Left hindlimb (tissue), 1 donor: ENCODE results near the gene NID2.

Experiments
- DNase-seq: peaks from one replicate; pipeline ENCODE4 v3.0.0-alpha.2; 2018

Gene NID2

DNA sequence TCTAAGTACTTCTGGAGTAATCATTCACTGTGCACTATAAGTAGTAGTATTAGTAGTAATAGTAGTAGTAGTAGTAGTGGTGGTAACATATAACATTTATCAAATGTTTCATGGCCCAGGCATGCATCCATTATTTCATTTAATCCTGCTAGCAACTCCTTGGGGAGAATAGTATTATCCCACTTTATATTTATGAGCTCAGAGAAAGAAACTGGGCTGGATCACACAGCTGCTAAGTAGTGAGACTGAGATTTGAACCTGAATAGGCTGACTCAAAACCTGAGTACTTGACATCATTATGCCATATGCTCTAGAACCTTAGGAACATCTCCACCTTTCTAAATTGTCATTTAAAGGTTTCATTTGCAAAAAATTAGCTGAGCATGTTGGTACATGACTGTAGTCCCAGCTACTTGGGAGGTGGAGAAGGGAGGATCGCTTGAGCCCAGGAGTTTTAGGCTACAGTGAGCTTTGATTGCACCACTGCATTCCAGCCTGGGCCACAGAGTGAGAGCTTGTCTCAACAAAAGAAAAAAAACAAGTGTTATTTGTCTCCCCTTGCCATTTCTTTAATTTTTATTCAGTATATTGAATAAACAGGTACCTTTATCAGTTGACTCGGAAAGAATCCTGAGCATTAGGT is 11.4 kb upstream of the NID2 start:
- DNase-seq: no peak

DNA sequence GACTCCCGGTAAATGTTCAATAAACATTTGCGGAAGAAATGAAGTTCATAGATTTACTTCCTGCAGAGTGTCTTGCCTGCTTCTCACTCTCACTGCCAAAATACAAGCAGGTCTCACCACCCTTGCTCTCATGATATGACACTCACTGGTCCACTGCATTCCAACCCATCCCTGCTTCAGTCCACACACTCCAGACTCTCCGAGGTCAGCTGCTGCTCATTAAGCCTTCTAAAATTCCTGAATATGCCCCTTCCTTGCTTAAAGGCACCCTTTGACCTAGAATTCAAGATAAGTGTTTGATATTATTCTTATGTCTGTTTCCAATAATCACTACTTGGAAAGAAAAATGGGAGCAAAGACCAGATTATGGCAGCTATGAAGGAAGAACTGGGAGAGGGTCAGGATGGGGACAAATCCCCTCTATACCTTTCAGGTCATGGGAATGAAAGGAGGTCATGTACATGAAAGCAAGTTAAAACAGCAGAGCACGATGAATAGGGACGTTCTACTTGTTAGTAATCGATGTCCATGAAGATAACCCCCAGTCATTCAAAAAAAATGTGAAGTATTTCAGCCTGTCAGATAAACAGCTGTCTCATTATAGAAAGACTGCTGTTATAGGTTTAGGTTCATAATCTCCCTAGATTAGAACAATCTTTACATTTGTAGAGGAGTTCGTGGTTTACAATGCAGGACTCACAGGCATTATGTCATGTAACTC is 10.5 kb upstream of the NID2 start:
- DNase-seq: no peak

DNA sequence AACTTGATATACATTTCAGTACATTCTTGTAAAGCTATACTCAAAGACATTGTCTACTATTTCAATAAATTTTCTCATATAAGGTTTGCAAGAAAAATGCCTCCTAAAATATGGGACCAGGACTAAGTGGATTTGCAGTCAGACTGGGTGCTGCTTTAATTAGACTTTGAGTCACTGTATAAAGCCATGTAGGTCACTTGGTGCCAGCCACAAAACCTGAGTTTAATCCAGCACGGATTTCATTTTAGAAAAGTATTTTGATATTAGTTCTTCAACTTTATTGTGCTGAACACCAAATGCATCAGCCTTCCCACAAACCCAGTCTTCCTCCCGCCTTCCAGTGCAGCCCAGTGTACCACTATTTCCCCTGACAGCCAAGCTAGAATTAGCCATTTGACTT is 9.9 kb upstream of the NID2 start:
- DNase-seq: no peak

DNA sequence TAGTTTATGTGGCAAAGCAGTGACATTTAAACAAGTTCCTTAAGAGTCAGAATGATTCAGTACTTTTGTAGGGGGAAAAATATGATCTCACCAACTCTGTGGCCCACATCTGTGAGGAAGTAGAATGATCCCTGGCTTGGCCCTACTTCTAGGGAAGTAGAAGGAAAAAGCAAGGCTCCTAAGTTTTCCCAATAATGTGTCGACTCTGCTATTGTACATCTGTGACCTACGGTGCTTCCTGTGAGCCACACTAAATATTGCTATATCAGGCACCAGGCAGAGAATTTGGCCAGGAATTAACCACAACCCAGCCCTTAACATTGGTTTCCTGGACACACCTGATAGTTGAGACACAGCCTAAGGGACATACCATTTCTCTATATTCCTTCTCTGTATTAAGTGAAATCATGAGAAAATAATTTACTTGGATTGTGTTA is 9.3 kb upstream of the NID2 start:
- no peak for DNase-seq

DNA sequence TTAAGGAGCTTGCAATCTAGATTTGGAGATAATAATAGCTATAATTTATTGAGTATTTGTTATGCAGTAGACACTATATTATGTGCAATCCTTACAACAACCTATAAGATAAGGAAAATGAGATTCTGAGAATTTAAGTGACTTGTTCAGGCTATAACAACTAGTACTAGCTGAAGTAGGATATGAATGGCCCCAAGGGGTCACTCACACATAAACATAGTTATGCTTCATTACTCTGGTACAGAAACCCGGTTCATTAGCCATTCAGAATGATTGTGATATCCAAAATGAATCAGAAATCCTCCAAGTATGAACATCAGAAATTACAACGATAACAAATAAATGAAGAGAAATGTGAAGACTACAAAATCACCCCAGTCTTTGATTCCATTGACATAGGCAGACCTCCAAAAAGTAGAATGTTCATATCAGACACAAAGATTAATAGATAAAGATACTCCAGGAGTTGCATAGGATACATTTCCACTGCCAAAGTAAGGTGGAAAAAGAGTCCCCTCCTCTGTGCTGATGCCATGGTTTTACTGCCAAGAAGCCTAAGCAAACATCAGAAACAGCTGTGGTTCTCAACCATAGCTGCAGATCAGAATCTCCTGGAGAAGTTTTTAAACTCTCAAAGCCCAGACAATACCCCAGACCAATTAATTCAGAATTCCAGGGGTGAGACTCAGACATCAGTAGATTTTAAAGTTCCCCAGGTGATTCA is 8.6 kb upstream of the NID2 start:
- DNase-seq: no peak

DNA sequence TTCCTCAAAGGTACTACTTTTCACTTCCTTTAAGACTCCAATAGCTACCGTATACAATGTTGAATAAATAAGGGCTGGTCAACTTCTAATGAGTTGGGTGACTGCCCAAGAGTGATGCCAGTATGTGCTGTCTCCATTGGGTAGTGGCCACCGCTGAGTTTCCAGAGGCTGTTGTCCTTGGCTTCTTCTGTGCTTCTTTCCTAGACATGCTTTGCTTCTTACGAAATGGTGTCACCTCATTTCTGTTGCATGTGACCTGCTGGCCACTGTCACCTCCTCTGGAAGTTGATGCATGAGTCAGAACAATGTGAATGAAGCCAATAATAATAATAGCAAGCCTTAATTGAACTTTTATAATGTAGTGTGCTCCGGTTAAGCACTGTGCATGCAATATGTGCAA is 7.5 kb upstream of the NID2 start:
- DNase-seq: no peak

DNA sequence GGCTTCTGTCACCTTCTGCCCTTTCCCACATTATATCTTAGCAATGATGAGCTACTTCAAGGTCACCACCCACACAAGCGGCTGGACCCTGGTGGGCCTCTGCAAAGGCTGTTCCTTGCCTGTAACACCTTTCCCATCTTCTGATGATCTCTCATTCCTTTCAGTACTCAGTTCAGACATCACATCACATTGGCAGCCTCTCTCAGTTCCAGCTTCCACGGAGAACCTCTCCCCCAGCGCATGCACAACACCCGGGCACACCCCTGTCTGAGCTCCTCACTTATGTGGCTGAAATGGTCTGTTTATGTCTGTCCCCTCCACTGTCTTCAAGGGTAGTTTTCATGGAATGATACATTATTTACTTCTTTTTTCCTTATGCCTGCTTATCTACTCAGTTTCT is 6.5 kb upstream of the NID2 start:
- no peak for DNase-seq

DNA sequence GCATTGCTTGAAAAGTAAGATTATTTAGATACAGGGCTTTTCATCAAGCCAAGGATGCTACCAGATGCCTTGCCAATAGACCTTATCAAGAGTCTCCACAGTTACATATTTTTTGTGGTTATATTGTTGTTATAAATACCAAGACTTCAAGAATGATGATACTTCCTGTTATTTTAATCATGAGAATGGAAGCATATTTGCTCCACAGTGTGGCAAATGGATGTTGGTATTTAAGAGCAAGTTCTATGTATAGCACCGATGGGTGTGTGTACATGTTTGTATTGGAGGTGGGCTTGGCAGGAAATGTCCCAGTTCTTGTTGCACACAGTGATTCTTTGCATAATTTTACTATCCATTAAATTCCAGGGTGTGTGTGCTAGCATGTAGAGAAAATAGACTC is 4.4 kb upstream of the NID2 start:
- DNase-seq: no peak

DNA sequence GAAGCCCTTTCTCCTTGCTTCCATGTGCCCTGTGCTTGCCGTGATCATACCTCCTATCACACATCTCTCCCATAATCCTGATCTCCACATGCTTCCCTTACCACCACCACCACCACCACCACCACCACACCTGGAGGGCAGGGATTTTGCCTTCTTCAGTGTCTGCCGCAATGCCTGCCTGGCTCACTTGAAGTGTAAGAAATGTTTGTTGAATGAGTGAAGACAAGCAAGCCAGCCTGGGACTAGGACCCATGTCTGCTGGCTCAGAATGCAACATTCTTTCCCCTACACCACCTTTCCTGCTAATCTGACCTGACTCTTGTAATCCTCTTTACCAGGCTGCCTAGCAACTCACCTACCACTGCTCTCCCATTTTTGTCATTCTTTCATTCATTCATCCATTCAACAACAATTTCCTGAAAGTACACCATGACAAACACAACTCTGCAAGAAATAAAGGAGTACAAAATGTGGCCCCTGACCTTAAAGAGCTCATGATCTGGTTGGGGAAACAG is 3.5 kb upstream of the NID2 start:
- DNase-seq: no peak

DNA sequence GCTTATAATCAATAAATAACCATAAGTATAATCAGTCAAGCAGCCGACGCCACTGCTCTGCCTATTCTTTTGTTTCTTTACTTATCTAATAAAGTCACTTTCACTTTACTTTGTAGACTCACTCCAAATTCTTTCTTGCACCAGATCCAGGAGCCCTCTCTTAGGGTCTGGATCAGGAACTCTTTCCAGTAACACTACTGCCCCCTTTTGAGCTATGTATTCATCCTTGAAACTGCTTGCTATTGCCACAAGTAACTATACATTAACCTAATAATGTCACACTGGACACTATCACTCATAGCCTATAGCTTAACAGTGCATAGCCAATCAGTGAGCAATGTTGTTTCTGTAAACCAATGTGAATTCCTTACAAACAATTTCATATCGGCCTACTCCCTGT is 2.8 kb upstream of the NID2 start:
- DNase-seq: no peak

DNA sequence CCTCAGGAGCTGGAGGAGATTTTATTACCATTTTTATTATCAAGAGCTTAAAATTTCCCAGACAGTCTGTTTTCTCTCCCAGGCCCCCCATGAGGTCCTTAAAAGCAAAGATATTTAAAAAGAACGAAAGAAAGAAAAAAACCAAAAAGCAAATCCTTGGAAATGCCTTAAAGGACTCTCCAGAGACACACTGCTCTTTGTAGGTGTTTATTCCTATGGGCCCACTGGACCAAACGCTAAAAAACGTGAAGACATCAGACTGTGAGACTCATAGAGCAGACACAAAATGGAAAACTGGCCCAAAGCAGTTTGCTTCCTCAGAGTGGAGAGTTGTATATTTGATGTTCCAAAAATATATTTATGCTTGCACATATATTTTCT is 1.2 kb upstream of the NID2 start:
- no peak for DNase-seq

DNA sequence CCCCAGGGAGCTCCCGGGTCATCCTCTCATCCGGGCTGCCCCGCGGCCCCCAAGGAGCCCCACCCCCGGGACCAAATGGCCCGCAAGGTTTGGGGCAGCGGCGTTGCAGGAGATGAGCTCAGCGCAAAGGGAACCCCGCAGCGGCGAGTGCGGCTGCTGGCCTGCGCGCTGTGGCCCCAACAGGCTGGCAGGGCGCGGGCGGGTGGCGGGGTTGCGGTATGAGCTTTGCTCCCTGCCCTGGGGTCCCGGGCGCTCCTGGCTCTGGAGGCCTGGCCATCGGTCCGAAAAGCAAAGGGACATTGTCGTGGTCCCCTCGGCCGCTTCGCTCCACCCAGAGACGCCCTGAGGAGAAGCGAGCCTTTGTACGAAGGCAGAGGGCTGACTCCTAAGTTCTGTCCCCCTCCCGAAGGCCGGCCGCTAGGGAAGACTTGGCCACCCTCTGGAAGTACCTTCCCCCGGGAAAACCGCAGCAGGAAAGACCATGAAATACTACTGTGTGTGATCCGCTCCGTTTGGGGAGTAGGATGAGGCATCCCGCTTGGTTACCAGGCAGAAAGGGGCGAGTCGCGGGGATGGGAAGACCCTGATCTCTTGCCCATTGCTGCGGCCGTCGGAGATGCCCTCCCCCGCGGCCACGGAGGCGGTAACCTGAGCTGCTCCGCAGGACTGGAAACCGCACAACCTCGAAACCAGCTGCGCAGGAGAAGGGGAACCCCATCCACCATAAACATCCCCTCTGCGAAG is 620 bp upstream of the NID2 start:
- DNase-seq: peak; percentile 76

DNA sequence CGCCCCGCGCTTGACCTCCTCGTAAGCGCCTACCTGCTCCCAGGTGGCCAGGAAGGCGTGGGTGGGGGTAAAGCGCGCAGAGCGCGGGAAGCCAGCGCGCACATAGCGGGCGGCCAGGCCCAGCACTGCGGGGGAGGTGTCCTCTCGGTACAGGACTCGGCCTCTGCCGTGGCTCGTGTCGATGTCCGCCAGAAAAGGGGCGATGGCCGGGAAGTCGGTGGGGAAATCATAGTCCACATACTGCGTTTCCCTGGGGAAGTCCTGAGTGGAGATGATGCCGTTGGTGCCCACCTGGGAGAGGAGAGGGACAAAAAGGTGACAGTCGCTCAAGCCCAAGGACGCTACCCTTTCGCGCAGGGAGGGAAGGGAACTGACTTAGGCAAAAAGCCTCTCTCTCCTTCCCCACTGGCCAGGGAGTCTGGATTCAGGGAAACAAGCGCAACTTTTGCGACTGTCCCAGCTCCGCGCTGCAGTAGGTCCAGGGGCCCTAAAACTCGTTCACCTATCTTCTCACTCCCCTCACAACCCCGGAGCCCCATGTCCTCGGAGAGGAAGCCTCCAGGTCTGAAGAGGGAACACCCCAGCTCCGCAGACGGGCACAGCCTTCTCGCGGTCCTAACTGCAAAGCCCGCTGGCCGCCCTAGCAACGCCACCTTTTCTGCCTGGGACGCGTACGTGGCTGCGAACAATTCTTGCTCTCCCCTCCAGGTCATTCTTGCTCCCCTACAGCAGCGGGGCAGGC is 815 bp downstream of the NID2 start:
- no peak for DNase-seq

DNA sequence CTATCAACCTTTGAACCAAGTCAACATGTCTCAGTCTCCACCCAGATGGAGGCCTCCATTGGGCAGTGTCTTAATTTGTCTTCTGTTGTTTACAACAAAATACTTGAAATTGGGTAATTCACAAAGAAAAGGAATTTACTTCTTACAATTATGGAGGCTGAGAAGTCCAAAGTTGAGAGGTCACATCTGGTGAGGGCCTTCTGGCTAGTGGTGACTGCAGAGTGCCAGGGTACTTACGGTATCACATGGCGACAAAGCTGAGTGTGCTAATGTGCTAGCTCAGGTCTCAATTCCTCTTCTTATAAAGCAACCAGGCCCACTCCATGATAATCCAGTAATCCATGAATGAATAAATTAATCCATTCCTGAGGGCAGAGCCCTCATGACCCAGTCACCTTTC is 4.7 kb downstream of the NID2 start:
- no peak for DNase-seq

DNA sequence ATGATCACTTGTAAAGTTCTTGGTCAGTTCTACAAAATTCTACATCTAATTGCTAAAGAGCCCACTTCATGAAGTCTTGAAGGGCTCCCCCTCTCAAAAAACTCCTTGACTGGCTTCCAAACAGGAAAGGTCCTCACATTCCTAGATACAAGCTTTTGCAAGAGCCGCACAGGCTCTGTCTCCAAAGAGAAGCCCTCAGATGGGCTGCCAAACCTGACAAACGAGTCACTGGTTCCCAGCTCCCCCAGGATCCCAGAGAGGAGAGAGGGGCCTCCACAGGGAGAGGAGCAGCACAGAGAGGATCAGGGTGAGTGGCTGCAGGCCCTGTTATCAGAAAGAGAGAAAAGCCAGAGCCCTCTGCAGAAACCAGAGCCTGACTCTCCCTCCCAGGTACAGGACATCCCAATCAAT is 5.8 kb downstream of the NID2 start:
- DNase-seq: no peak

DNA sequence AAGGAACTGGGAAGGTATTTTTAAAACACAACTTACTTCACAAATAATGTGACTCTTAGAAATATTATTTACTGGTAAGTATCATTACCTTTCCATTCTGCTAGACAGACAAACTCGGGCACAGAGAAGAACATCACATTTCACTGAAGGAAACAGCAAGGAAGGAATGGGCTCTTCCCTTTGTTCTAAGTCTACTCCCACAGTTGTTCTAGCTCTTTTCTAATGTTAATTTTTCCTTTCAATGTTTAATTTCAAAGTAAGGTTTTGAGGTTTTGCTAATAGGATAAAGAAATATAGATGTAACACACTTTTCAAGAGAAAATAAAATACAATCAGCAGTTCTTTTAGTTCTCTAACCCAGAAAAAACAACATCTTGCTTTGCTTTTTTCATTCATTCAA is 7.0 kb downstream of the NID2 start:
- DNase-seq: no peak

DNA sequence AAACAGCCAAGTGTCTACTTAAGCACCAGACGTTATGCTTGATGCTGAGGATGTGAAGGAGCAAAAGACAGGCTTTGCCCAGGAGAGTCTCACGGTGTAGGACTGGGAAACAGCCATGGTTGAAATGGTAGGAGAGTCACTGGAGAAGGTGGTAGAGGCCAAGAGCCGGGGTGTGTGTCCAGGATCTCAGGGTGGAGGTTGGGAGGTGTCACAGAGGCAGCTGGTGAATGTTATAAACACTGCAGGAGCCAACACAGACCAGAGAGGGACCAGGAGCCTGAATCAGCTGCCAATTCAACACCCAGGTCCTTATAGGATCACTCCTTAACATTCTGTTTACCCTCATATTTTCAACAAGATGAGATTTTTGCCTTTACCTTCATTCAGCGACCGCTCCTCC is 7.5 kb downstream of the NID2 start:
- DNase-seq: no peak

DNA sequence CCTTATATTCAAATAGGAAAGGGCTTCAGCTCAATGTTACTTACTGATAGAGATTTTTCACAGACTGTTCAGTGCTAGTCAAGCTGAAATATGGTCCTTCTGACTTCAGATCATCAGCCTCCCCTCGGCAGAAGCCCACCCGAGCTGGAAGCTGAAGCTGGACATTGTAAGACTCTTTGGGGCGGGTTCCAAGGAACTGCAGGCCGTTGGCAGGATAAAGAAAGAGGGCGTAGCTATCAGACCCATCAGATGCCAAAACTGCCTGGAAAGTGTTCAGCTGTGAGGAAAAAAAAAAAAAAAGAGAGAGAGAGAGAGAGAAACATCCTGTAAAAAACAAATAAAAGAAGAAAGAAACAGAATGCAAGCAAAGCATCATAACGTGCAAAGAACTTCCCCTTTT is 8.8 kb downstream of the NID2 start:
- DNase-seq: peak; percentile 54

DNA sequence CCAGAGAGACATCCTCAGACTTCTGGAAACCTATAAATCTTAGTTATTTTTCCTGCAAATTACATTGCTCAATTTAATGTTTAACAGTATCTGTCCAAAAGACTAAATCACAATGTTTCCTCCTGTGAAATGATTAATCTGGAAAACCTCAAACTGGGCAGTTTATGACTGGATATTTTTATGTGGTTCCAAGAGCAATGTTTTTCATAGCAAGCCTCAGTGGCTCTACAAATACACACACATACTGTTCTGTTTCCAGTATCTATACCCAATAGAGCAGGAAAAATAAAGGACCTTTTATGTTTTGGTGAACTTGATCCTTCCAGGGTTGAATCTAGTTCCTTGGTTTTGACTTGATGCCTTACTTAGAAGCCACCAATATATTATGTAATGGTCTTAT is 9.2 kb downstream of the NID2 start:
- no peak for DNase-seq

DNA sequence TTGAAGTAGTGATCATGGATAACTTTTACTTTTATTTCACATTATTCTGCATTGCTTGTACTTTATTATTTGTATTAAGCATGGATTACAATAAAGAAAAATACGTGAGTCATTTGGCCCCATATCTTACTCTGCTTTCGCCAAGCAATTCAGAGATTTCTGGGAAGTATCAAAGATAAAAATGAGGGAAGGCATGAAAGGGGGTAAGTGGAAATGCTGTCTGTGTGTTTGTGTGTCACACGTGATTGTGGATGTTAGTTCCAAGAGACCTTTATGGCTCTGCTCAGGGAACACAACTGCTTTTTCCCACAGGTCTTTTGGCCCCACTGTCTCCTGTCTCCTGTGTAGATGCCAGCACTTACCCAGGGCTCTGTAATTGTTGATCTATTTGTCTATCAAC is 10.5 kb downstream of the NID2 start:
- DNase-seq: no peak

DNA sequence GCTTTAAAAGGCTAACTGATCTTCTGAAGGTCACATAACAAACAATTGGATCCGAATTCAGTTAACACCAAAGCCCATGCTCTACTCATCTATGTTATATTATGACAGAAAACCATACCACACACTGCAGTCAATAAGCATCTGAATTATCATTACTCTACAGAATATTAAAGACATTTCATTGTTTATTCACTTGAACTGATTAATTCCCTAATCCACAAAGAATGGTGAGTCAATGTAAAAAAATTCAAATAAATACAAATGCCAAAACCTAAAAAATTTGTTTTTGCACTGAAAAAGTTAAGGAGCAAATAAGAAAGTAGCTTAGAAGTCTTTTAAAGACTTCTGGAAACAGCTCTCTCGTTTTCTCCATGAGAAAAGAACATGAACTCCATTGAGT is 13.7 kb downstream of the NID2 start:
- DNase-seq: no peak

DNA sequence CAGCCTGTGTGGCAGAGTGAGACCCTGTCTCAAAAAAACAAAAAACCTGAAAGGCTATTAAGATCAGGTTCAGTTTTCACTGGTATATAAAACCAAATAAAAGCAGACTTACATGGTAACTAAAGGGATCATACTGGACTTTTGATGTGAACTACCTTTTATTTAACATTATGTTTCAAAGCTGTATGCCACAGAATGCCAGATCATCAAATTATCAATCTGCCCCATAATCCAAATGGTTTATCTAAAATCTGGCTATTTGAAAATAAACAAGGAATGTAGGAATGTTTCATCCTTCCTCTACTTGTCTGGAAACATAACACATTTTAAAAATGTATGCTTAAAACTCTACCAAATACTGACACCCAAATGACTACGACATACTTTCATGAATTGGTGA is 14.2 kb downstream of the NID2 start:
- DNase-seq: no peak

DNA sequence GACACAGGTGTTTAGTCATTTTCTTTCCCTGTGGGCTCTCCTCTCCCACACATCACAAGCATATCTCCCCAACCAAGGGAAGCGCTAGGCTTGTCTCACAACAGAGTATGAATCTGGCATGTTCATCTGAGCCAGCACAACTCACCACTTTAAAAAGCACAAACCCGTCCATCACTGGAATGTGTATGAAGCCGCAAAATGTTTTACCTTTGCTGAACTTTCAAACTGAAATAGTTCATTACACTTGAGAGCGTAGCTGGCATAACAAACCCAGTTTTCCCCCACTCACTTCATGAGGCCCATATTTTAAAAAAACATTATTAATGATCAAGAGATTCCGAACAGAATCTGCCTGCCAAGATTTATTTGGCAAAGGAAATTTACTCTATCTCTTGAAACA is 15.8 kb downstream of the NID2 start:
- no peak for DNase-seq
